HK-2 (cell line): ENCODE measurements around the gene RPS24.
"Not testable (repeated sequence)": the region's sequence is repeated elsewhere in the genome, so short reads cannot be mapped to it uniquely, and the experiment has no call there.

Source experiments
- DNase-seq: peaks from one replicate; pipeline ENCODE4 v3.0.0-alpha.2; 2018; ENCODE audit not compliant: unreplicated experiment

RPS24 gene

GRCh38 chr10:78049851-78050250, 16.2 kb downstream of the RPS24 start:
- DNase-seq, result no peak

- DNase-seq, result no peak
Observed at GRCh38 chr10:78053211-78053868, 19.7 kb downstream of the RPS24 start.

- no peak for DNase-seq
Observed at GRCh38 chr10:78058562-78058961, 24.9 kb downstream of the RPS24 start.

- no peak for DNase-seq
Observed at GRCh38 chr10:78059906-78060702, 26.4 kb downstream of the RPS24 start.

GRCh38 chr10:78062296-78062695, 28.6 kb downstream of the RPS24 start:
- no peak for DNase-seq

- no peak for DNase-seq
Observed at GRCh38 chr10:78063236-78063635, 29.6 kb downstream of the RPS24 start.

- not testable (repeated sequence) for DNase-seq
Observed at GRCh38 chr10:78064919-78065318, 31.3 kb downstream of the RPS24 start.

GRCh38 chr10:78065611-78066010, 31.9 kb downstream of the RPS24 start:
- DNase-seq, result no peak

- no peak for DNase-seq
Observed at GRCh38 chr10:78066012-78066411, 32.3 kb downstream of the RPS24 start.

- no peak for DNase-seq
Observed at GRCh38 chr10:78066728-78067430, 33.2 kb downstream of the RPS24 start.

GRCh38 chr10:78069151-78069550, 35.5 kb downstream of the RPS24 start:
- no peak for DNase-seq

- DNase-seq, result not testable (repeated sequence)
Observed at GRCh38 chr10:78070064-78070463, 36.4 kb downstream of the RPS24 start.

- DNase-seq, result no peak
Observed at GRCh38 chr10:78070726-78071125, 37.1 kb downstream of the RPS24 start.

GRCh38 chr10:78071140-78071856, 37.6 kb downstream of the RPS24 start:
- DNase-seq, result no peak

GRCh38 chr10:78071857-78072179, 38.2 kb downstream of the RPS24 start:
- no peak for DNase-seq

GRCh38 chr10:78072504-78072903, 38.8 kb downstream of the RPS24 start:
- DNase-seq, result no peak

GRCh38 chr10:78075806-78076205, 42.1 kb downstream of the RPS24 start:
- DNase-seq, result not testable (repeated sequence)

GRCh38 chr10:78078539-78079330, 45.1 kb downstream of the RPS24 start:
- DNase-seq, result no peak

GRCh38 chr10:78079411-78079810, 45.7 kb downstream of the RPS24 start:
- no peak for DNase-seq

GRCh38 chr10:78081292-78081691, 47.6 kb downstream of the RPS24 start:
- DNase-seq, result no peak

GRCh38 chr10:78082636-78083035, 49.0 kb downstream of the RPS24 start:
- no peak for DNase-seq
